ENCODE measurements around the gene DCDC1.

Gene DCDC1, protein sequence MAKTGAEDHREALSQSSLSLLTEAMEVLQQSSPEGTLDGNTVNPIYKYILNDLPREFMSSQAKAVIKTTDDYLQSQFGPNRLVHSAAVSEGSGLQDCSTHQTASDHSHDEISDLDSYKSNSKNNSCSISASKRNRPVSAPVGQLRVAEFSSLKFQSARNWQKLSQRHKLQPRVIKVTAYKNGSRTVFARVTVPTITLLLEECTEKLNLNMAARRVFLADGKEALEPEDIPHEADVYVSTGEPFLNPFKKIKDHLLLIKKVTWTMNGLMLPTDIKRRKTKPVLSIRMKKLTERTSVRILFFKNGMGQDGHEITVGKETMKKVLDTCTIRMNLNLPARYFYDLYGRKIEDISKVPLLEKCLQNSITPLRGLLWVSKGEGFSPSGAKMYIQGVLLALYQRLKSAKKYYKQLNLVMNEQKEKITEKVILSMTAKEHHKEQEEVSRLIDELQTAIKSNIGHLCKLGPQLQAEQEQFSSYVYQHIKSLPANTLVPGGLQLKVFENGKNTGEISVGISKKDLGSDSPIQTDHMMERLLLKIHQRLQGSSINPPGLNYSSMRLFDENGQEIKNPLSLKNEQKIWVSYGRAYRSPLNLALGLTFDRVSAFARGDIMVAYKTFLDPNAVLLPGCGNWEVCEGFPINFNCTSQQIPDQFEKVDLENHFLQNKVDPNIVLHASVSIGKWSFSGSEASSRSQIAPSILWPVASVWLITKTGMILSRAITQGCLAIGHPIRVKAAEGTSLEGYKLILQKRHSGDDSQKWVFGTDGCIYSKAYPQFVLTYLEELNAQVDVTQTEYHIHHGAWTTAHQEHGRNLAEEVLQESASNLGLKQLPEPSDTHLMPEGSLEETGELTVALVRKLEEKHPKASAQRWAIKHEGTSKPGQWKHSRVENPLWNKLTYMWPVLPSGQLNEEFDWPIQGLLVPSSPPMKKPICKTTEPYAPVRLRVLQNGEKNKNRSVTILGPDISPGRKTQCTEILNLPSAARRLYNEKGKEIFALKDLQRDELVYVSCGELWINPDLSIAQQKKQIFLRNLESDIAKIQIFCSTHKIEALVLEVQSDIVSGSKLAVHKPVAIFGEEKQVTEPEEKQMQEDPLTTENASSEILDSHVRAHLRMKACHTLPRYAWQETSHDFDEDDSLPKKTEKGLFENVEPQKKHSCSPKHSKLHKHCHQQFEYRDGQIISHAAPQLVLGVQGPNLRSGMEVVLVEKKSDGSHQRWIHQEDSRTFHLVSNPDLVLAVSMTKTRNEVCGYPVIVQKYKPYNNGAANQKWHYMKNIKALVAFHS (N-terminal part only)

DNA sequence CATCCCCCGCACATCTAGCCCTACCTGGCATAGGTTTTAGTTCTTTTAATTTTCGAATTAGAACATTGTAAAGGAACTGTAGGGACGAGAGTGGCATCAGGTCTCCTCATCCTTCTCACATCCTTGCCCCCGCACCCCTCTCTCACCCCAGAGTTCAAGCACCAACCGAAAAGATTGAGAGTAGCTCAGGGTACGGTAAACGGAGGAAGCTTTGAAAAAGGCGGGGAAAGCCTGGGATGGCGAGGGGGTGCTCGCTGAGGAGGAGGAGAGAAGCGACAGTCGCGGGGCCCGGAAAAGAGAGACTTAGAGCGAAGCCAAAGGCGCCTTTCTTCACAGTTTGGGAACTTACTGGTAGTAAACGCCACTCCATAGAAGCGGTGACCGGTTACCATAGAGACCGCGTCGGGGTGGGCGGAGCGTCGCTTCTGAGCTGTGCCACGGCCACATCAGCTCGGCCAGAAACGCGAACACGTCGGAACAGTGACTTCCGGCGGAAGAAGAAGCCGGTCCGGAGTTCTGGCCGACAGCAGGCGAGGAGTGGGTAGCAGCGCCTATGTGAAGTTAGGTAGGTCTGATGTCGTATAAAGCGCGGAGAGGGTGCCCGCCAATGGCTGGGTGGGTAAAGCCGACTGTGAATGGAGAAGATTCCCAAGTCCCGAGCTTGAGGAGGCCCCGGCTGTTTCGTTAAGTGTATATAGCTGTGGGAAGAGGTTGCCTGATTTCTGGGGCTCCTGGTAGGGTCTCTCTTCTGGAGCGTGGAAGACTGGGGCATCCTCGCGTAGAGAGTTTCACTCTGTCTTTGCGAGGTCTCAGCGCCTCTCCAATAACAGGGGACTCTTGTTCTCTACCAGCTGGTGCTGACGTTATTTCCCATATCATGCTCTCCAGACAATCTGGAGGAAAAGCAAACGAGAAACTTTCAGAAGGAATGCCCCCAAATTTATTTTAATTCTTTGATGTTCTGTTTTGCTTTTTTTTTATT, at the start of gene DCDC1, which contains the start of gene DNAJC24:
Gene DCDC1, minus strand, starts transcription at position 392 of the 982 bp plus-strand sequence. CDS start 41,459 bp downstream, outside the sequence.
Gene DNAJC24, plus strand, starts transcription at position 513 of the 982 bp plus-strand sequence. CDS start 889 bp downstream, outside the sequence.
- DNase-seq = peak; percentile 95

DNA sequence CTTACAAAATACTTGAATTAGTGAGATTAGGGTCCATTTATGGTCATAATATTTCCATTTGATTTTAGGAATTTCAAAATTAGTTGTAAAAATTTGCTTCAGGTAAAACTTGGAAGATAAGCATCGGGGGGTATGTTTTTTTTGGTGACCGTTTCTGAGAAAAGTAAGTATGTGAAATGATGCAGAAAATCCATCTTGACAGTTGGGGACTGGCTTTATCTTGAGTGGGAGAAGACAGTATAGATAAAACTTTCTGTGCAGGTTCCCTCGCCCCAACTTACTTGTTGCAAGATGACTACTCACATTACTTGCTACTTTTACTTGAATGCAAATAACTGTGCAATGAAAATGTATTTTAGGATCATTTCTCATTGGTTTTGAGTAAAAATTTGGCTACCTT, 49.6 kb upstream of the DCDC1 start:
- no peak for DNase-seq

DNA sequence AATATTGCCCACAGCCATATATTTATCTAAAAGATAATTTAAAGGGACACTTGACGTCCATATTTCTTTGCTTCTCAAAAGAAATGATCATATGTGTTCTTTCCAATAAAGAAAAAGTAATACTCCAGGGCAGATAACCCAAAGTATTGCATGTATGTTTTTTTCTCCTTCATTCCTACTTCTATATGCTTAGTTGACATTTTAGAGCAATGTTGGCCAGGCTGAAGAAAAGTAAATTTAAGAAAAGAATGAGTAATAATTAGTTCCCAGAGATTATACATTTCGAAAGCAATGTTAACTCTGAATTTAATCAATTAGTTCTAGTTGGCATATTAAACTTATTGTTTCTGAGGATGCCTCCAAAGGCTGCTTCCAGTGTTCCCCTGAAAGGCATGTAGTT, 48.3 kb upstream of the DCDC1 start:
- DNase-seq = no peak

DNA sequence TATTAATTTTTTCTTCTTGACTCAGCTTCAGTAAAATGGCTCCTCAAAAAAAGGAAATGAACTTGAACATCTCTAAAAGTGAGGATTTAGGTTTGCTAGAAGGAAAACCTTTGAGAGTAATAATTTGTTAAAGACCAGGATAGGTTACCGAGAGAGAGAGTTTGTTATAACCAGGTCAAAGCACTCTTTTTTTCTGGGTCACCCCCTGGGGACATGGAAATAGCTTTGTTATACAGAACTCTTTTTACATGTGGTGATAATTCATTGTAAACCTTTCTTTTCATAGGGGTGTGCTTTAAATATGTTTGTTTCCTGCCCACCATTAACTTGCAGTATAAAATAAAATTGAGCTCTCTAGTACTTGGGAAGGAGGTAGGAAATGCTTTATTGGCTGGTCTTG, 47.8 kb upstream of the DCDC1 start:
- no peak for DNase-seq

DNA sequence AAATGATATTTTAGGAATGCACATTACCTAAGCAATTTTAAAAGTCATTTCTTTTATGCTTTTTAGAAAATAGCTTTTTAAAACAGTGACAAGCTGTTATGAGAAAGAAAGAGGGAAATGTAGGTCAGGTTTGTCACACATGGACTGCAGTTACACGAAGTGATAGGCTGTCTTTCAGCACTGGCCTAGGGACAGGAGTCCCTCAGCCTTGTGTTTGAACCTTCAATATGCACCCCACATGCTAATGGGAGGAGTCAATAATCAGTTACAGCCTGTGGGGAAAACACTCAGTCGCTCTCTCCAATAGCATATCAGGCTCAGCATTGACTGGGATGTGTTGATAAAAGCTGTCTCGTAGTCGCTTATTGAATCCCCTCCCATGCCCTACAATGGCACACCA, 45.9 kb upstream of the DCDC1 start:
- DNase-seq = no peak

DNA sequence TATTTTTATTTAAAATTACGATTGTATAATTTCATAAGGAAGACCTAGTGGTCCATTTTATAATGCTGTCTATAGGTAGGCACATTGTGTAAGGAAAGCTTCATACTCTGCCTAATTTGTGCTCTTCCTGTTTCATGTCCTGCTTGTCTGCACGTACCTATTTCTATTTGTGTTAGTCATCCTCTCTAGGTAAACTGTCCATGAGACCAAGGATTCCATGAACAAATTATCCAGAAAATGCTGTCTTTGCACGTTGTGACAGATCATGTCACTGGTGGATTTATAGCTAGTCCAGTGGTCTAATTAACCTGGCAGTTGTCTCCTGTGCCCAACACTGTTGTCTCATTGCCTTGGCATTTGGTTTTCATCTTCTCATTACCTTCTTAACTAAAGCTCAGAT, 44.8 kb upstream of the DCDC1 start:
- DNase-seq = no peak

DNA sequence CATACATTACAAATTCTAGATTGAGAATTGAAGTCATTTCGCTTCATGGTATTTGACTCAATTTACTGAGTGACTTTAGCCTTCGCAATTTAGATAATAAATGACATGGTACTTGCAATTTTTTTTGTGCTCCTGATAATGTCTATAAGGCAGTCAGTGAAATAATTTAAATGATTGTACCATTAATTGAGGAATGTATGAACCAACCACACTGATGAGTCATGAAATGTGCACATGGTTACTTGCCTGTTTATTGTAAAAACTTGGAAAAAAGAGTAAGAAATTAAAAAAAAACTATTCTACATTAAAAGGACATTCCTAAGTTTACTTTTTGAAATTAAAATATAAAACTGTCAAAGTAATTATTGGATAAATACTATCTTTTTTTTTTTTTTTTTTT, 43.4 kb upstream of the DCDC1 start:
- DNase-seq = no peak

DNA sequence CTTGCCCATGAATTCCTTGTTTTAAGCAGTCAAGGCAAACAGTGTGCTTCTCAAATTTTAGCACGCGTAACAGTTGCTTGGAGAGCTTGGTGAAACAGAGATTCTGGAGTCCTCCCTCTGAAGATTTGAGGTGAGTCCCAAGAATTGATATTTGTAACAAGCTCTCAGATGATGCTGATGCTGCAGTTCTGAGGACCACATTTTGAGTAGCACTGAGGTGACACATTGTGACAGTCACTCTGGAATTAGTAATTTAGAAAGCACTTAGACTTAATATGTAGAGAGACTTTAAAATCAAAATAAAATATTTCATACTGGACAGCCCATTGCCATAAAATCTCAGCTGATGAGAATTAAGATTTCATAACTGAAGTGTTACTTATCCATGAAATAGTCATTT, 38.7 kb upstream of the DCDC1 start:
- no peak for DNase-seq

DNA sequence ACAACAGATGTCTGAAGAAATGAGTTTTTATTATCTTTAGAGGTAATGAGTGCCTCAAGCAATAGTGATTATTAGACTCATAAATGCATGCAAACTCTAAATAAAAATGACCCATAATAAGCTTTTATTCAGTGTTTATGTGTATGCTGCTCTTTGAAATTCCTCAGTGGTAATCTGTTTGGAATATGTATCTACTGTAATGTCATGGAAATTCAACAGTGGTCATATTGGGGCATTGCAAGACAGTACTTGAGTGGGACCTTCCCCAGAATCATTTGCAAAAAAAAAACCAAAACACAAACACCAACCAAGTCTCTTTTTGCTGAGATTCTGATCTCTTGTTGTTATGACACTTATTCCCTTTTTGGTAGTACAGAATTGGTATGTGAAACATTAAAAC, 35.1 kb upstream of the DCDC1 start:
- DNase-seq = no peak

DNA sequence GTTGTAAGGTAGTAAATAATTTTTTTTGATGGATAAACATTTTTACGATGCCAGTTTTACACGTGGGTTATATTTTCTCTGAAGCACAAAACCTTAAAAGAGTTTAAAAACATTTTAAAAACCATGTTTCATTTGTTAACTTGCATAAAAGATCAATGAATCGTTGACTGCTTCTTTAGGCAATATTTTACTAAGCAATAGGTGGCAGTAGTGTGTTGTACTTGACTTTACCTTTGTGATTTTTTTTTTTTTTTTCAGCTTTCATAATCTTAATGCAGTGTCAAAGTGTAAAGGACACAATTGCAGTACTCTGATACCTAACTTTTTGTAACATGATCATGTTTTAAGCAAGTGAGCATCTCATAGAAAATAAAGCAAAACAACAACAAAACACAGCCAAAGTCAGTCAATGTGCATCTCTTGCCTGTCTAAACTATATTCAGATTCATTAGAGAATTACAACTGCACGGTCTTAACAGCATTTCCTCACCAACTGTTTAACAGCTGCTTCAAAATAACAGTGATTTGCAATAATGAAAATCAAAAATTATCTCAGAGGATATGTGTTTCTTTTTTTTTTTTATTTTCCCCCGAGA, 27.8 kb upstream of the DCDC1 start:
- DNase-seq = peak; percentile 29

DNA sequence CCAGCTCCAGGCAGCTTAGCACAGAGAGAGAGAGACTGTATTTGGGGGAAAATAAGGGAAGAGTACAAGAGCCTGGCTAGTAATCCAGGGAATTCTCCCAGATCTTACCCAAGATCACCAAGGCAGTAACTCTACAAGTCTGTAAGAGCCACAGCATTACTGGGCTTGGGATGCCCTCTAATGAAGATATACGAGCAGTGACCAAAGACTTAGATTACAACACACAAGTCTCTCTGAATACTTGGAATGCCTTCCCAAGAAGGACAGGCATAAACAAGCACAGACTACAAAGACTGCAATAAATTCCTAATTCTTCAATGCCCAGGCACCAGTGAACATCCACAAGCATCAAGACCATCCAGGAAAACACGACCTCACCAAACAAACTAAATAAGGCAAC, 17.8 kb upstream of the DCDC1 start:
- no peak for DNase-seq

DNA sequence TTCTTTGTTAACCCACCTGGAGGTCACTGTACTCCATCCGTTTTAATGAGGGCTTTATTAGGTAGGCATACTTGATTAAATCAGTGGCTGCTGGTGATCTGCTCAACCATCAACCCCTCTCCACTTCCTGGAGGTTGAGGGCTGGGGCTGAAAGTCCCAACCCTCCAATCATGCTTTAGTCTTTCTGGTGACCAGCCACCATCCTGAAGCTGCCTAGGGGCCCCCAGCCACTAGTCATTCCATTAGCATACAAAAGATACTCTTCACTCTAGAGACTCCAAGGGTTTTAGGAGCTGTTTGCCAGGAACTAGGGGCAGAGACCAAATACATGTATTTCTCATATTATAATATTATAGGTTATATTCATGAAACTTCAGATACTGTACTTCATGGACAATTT, 13.6 kb upstream of the DCDC1 start:
- no peak for DNase-seq

DNA sequence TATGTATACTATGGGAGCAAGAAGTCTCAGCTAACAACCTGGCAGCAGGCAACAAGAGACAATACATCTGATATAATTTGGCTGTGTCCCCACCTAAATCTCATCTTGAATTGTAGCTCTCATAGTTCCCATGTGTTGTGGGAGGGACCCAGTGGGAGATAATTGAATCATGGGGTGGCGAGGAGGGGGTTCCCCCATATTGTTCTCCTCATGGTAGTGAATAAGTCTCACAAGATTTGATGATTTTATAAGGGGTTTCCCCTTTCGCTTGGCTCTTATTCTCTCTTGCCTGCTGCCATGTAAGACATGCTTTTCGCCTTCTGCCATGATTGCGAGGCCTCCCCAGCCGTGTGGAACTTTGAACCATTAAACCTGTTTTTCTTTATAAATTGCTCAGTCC, 6.3 kb upstream of the DCDC1 start:
- DNase-seq = no peak

DNA sequence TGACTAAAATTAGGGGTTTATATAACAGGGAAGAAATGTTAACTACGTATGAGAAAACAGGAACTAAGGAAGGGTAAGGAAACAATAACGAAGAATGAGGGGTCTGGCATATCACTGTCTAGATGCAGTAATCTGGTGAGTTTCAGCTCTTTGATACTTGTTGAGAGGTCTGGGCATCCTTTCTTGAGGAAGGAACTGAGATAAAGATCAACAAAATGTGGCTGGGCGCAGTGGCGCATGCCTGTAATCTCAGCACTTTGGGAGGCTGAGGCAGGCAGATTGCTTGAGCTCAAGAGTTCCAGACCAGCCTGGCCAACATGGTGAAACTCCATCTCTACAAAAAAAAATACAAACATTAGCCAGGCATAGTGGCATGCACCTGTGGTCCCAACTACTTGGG, 2.7 kb downstream of the DCDC1 start:
- DNase-seq = no peak

DNA sequence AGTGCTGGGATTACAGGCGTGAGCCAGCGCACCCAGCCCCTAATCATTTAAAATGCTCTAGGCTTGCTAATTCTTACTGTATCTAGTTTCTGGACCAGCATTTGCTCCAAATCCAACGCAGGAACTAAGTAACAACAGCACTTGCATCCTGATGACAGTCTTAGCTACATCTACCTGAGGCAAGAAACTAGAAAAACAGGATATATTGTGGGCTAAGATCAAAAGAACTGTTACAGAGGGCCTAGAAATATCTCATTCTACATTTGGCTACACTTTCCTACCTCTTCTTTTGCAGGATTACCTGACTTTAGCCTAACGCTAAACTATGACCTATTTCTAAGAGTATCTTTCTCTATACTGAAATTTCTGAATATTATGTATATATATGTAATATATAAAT, 7.8 kb downstream of the DCDC1 start:
- no peak for DNase-seq

DNA sequence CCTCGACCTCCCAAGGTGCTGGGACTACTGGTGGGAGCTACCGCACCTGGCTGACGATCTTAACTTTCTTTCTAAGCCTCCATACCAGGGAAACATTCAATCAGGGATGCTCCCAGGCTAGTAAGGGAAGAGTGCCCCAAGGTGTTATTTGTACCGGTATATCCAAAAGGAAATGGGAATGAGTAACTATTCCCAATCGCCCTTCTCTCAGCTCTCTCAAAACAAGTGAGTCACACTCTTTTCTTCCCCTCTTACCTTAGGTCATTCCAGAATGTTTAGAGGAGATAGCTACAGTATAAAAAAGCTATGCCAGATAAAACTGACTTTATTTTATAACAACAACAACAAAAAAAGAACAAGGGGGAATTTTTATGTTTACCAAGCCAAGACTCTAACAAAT, 13.7 kb downstream of the DCDC1 start:
- no peak for DNase-seq

DNA sequence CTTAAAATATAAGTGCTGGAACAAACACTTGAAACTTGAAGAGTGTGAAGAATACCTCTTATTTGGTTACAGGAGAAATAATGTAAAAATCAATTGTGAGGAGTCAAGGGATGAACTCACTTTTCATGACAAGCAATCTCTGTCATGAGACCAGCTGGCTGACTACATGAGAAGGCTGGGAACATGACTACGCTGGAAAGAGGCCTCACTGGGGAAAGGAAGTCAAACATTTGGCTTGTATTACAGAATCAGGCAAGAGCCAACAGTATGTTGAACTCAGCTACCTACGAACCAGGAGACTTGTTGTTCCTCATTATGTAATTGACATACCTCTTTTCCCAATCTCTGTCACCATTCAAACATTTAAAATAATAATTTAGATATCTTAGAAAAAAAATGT, 14.4 kb downstream of the DCDC1 start:
- DNase-seq = peak; percentile 57

DNA sequence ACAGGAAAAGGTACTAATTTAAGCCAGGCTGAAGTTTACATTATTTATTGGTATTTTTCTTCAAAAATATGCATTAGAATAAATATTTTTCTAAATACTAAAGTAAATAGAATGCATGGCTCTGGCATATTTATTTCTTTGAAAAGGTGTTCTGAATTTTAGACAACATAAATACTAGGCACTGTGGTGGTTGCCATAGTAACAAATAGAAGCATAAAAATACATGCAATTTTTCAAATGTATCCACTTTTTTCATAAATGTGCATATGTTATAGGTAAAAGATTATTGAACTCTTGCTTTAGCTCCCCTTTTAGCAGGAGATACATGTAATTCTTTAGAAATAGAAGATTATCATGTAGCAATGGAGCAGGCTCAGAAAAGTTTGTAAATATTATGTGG, 18.4 kb downstream of the DCDC1 start:
- no peak for DNase-seq

DNA sequence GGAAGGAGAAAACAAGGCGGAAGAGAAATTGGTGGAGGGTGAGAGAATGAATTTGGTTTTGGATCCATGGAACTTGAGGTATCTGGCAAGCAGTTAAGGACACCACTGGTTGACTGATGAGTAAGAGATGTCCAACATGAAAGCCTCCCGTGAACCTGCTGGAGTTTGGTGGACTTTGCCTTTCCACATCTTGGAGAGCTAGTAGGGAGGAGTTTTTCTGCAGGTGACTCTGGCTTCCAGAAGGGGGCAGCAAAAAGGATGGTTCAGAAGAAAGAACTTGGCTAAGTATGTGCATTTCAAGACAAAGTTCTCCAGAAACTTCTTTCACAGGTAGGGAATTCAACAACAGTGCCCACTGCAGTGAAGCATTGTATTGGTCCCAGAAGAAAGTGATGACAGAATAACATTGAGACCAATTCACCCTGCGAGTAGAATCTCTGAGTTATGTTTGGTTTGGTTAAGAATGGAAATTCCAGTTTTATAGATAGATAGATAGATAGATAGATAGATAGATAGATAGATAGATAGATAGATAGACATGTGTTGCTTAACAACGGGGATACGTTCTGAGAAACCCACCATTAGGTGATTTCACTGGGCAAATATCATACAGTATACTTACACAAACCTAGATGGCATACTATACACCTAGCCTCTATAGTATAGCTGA, 28.5 kb downstream of the DCDC1 start:
- no peak for DNase-seq

DNA sequence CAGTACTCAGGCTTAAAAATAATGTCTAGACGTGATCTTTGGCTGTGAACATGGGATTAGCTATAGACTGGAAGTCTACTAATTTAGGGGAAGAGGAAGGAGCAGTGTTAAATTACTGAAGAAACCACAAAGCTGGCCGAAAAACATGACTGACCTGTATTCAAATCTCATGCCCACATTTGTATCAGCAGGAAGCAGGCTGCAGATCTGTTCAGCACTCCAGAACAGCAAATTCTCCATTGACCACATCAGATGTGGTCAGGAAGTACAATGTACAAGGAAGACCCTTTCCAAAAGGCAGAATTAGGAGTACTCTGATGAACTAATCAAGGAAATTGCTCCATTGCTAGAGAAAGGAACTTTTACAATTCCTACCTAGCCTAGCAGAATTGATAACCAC, 31.7 kb downstream of the DCDC1 start:
- no peak for DNase-seq

DNA sequence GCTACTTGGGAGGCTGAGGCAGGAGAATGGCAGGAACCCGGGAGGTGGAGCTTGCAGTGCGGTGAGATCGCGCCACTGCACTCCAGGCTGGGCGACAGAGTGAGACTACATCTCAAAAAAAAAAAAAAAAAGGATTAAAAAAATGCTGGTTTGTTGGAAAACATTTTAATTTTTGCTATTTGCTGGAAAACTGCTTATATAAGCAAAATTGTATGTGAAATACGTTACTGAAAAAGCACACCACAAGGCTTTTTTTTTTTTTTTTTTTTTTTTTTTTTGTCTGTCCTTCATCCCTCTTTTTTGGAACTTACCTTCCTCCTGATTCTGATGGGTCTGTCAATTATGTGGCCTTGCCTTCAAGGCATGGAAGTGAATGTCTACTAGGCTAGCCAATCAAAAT, 40.8 kb downstream of the DCDC1 start:
- DNase-seq = no peak

Data from NCI-H1105 (cell line).